HG03571 (cell line): ENCODE measurements around the gene CEACAM3.
A peak's percentile ranks its signal among the peaks of the same experiment; 100 is the strongest.

Experiments used
- ATAC-seq: cut with Tn5 transposase; IDR thresholded peaks from one replicate; pipeline ENCODE4 v1.9.1; 2021; ENCODE audit not compliant: unreplicated experiment

CEACAM3 gene

DNA sequence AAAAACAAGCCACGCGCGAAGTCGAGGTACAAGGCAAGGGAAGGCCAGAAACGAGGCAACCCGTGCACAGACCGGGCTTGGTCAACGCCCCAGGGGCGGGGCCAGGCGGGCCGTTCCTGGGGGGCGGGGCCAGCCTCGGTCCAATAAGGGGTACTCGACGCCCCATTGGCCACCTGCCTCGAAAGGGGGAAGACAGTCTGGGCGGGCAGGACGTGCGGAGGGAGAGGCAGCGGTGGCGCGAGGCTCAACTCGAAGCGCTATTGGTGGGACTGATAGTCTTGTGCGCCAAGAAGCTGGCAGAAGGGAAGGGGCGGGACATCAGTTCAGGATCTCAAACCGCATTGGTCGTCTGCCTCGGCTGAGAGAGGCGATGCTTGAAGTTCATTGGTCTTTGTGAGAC is 48.2 kb downstream of the CEACAM3 start, which contains the start of gene LYPD4:
LYPD4 (minus strand) TSS at position 83 of the 400 bp plus-strand sequence. CDS start 5,398 bp downstream, outside the sequence.
- no peak for ATAC-seq

GRCh38 chr19:41845001-41845050 is 48.4 kb downstream of the CEACAM3 start, which contains the start of gene DMRTC2:
Gene DMRTC2, plus strand, starts transcription at chr19:41845042. Its CDS starts 2,387 bp downstream, at chr19:41847429.
- no peak for ATAC-seq

DNA sequence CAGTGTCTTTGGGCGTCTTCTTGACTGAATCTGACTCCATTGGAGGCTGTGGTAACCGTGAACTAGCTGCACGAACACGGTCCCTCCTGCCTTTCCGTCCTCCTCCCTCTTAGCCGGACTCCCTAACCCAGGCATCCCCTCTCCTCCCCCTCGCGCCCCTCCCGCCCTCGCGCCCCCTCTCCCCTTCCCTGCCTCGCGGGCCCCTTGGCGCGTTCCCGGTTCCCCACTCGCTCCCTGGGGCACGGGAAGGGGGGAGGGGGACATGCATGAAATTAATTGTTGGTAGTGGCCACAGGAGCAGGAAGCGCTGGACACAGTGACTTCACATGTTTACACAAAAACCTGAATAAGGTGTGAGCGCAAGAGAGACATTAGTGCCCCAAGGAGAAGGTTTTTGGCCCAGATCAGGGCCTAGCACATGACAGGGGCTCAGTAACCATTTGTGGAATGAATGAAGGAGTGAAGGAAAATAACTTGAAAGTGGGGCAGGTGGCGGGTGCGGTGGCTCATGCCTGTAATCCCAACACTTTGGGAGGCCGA is 48.7 kb downstream of the CEACAM3 start:
- ATAC-seq: no peak

GRCh38 chr19:41847351-41848105 is 51.1 kb downstream of the CEACAM3 start:
- ATAC-seq: no peak

DNA sequence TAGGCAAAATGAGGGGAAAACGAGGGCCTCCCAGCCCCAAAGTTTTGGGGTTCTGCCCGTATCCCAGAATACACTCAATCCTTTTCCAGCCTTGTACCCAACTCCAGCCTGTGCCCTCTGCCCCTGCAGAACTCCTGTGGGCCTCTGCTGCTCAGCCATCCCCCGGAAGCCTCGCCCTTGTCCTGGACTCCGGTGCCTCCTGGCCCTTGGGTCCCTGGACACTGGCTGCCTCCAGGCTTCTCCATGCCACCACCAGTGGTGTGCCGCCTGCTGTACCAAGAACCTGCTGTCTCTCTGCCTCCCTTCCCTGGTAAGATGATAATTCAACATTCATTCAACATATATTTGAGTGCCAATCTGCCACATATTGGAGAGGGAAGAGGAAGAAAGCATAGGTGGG is 52.3 kb downstream of the CEACAM3 start:
- no peak for ATAC-seq

- ATAC-seq: no peak
These were observed 52.7 kb downstream of the CEACAM3 start for GRCh38 chr19:41849067-41849466.

DNA sequence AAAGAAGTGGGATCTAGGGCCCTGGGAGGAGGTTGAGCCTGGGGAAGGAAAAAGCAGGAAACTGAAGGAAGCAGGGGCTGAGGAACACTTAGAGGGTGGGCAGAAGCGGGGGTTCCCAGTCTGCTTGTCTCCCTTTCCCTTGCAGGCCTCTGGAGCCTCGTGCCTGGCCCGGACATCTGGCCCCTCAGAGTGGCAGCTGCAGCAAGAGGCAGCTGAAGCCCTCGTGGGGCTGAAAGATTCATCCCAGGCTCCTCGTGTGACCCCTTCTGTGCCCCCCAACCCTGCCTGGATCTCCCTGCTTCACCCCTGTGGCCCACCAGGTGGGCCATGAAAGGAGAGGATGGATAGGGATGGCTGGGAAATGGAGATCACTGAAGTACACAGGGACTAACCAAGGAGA is 54.0 kb downstream of the CEACAM3 start:
- no peak for ATAC-seq

DNA sequence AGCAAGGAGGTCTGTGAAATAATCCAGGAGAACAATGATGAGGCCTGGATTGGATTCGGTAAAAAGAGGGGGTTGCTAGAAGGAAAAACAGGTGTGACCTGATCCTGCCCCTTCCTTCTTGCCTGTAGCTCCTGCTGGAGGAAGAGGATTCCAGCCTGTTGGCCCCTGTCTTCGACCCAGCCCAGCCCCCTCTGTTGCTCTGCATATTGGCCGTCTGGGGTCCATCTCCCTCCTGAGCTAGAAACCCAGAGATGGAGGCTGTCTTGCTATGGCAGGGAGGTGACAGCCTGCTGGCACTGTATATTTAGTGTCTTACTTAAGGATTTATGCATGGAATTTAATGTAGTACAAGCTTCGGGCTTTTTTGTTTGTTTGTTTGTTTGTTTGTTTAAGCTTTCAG is 55.1 kb downstream of the CEACAM3 start:
- no peak for ATAC-seq

DNA sequence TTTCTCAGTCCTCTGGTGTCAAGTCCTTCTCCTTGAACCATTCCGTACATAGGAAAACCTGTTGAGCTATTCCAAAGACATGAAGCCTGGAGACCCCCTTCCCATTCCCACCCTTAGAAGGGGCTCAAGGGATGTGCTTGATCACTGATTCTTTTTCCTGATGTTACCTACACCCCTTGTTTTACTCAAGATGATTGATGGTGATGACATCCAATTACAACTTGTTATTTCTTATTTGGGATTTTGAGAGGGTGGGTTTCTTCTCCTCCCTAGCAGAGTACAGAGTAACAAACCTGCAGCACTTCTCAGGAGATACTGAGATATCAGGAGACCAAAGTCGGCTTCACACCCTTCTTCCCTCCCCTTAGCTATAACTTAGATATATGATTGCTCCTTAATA is 57.0 kb downstream of the CEACAM3 start:
- ATAC-seq: no peak

DNA sequence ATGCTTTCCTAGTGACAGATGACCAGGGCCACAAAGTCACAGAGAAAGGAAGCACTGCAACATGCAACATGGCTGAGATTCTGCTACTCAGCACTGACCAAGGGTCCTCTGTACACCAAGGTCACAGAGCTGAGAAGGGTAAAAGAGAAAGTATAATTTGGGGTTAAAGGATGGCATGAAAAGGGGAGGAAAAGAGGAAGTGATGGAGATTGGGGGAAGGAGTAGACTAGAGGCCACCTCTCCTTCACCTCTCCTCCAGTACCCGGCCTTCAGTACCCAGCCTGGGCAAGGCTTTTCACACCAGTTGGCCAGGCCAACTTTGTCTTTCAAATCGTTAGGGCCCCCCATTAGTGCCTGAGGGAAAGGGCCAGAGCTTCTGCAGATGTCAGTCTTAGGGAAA is 57.4 kb downstream of the CEACAM3 start:
- ATAC-seq: no peak

- no peak for ATAC-seq
These were observed 62.8 kb downstream of the CEACAM3 start for GRCh38 chr19:41859213-41859617.

- peak; percentile 74 for ATAC-seq
These were observed 63.4 kb downstream of the CEACAM3 start, which contains the start of gene RPS19 for GRCh38 chr19:41859618-41860418. Gene RPS19, plus strand, starts transcription at chr19:41860255. Its CDS starts 520 bp downstream, at chr19:41860775.

DNA sequence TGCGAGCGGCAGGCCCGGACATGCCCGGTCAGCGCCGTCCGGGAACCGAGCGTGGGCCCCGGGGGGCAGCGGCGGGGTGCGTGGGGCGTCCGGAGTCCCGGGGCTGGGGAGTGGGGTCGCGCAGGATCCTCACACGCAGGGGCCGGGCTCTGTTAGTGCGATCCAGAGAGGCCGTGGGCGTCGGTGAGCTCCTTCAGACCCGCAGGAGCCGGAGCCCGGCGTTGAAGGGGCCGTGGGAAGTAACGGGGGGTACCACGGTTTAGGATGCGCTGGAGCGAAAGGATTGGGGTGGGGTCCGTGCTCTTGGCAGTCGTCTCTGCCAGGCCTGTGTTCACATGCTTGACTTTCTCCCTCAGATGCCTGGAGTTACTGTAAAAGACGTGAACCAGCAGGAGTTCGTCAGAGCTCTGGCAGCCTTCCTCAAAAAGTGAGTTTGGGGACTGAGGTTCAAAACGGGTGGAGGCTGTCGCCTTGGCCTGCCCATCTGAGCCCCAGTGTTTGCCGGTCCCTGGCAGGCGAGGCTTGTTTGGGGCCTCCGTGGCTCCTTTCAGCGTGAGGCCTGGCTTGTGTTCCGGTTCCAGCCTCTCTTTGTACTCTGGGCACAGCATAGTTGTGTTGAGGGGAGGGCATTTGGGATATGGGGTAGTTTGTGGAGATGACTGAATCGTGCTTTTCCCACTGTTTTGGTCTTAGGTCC is 64.2 kb downstream of the CEACAM3 start:
- no peak for ATAC-seq
